DMS 273 treated with DMSO at 0.1 percent for 48 hours (cell line): ENCODE measurements around the gene DBT.

ENCODE experiments used
- DNase-seq: peaks from one replicate; lab custom pipeline; 2025; lab: John Stamatoyannopoulos, UW

Gene DBT

DNA sequence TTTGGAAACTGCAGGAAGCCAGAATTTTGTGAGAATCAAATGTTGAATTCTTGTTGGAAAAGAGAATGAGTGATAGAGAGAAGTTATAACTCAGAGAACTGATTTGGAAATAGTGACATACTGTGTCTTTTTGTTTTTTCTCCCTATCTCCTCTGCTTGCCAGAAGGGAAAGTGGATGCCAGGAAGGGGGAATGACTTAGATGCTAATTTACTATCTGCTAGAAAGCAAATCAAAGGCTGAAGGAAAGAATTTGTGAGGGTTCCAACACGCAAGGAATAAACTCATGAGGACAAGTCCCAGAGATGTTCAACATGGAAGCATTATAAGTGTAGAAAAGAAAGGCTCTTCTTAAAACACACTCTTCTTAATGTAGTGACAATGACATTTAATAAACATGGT, 51.0 kb downstream of the DBT start:
- DNase-seq, result no peak

DNA sequence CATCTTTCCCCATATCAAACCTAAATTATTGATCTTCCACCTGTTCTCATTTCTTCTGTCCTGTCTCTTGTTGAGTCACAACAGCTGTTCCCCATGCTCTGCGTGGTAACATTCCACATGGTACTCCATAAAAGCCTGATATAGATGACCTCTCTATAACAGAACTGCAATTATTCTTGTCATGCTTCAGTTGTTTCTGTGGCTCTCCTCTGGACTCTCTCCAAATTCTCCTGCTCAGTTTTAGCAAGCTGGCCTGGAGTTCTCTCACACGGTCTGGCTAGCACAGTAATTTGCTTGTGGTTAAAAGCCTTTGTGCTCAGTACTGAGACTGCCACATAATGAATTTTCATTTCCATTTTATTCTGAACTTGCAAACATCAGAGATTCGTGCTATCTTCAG, 61.0 kb downstream of the DBT start:
- peak; percentile 94 for DNase-seq

DNA sequence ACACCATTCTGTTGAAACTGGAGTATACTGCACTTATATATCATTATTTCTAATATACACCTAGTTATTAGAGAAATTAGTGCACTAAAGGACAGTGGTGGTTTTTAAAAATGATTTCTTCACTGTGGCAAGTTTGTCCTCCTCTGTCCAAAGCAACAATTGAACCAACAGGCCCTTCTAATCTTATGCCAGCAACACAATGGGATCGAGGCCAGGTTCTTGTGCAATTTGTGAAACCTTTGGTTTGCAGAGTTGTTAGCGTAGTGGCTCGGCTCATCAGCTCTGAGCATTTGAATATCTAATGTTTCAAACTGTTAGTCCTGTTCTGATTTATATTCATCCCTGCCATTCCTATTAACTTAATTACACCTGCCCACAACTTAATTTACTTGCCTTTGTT, 61.7 kb downstream of the DBT start:
- DNase-seq, result peak; percentile 62

DNA sequence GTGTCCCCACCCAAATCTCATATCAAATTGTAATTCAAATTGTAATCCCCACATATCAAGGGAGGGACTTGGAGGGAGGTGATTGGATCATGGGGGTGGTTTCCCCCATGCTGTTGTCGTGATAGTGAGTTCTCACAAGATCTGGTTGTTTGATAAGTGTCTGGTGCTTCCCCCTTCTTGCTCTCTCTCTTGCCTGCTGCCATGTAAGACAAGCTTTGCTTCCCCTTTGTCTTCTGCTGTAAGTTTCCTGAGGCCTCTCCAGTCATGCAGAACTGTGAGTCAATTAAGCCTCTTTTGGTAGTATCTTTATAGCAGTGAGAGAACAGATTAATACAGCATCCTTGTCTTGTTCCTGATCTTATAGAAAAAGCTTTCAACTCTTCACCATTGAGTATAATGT, 65.1 kb downstream of the DBT start:
- DNase-seq, result no peak

DNA sequence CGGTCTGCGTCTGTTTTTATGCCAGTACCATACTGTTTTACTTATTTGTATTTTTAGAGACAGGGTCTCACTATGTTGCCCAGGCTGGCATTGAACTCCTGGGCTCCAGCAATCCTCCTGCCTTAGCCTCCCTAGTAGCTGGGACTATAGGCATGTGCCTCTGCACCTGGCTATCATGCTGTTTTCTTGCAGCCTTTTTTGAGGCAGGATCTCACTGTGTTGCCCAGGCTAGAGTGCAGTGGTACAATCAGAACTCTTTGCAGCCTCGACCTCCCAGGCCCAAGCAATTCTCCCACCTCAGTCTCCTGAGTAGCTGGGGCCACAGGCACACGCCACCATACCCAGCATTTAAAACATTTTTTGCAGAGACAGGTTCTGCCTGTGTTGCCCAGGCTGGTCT, 66.3 kb downstream of the DBT start:
- no peak for DNase-seq

DNA sequence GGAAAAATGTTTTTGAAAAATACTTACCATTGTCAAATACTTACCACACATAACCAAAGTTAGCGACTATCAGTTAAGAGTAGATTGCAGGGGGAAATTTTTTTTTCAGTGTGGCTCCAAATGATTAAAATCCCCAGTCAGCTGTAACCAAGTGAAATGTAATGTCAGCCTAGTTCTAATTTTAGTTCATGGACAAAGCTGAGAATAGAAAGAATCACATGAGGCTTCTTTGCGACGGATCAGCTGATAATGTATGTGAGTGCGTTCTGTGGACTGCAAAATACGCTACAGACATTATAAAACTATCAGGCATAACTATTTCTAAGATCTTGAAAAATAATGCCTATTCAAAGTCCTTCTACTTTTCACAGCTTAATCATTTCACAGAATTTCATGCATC, 71.5 kb downstream of the DBT start, which contains the start of gene LRRC39:
TSS of gene LRRC39 (minus strand) at position 166 of the 400 bp plus-strand sequence. CDS start 9,740 bp downstream, outside the sequence.
- DNase-seq, result no peak

DNA sequence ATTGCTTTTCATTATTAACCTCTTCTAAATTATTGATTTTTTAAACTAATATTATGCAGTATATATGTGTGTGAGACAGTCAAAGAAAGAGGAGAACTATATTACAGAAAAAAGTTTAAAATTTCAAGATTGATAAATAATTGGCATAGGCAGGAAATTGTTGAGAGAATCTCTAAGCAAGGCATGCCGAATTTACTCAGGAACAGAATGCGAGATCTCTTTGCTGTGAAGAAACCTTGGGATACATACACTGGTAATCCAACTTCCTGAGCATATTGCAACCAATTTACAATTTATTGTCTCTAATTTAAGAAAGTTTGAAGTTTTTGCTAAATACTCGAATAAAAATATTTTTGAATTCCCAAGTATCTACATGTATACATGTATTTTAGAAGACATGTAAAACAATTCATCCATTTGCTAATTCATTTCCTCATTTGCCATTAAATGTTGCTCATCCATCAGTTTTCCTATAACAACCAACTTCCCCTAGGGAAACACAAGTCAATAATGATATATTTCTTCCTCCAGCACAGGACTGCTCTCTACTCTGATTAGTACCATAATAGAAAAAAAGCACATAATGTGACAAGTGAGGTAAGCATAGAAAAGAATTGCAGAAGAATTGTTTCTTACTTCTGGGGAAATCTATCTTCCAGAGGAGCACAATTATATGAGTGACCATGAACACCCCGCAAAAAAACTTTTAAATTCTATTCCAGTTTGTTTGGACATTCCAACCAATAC, 72.2 kb downstream of the DBT start:
- DNase-seq, result no peak

DNA sequence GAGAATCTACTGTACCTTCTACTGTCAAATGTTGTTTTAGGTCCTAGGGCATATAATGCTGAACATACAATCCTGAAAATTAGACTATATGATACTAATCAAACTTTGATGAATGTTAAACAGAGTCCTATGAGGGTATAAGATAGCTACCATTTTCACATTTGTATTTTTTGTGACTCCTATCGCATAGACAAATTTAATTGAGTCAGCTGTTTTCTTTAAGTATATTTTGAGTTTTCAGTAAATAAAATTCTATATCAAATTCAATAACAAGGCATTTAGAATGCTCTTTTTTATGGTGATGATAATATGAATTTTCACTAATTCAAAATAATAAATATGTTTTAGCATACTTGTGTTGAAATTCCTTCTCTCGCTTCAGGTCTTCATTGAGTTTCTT, 81.6 kb downstream of the DBT start:
- DNase-seq, result no peak

- DNase-seq, result no peak
These were observed 84.9 kb downstream of the DBT start for GRCh38 chr1:100164702-100165101.

DNA sequence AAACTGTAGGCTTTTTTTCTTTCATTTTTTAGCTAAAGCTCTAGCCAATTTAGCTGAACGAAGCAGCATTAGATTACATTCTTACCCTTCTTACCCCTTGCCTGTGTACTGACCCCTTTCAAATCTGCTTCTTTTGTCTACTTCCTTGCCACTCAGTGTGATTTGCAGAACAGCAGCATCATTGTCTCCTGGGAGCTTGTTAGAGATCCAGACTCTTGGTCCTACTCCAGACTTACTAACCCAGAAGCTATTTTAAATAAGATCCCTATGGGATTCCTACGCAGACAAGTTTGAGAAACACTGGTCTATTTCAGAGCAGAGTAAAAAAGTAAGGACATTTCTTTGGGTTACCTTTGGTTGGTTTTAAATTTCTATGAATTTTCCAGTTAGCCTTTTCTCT, 85.4 kb downstream of the DBT start:
- no peak for DNase-seq

DNA sequence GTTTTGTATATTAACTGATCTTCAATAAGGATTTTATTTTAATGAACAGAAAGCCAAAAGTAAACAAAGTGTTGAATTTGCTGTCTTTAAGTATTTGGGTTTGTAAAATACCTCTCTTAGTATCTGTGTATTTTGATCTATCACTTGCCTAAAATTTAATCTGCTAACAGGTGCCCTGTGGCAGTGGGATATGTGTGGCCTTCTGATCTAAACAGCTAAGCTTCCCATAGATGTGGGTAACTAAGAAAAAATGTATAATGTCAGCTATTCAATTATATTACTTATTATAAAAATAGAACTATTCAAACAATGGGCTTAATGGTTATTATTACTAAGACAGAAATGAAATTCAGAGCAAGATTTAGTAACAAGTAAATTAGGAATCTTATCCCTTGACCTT, 86.8 kb downstream of the DBT start:
- no peak for DNase-seq

GRCh38 chr1:100152271-100152670, 97.4 kb downstream of the DBT start:
- DNase-seq, result no peak

- DNase-seq, result no peak
These were observed 98.0 kb downstream of the DBT start for GRCh38 chr1:100151679-100152078.

DNA sequence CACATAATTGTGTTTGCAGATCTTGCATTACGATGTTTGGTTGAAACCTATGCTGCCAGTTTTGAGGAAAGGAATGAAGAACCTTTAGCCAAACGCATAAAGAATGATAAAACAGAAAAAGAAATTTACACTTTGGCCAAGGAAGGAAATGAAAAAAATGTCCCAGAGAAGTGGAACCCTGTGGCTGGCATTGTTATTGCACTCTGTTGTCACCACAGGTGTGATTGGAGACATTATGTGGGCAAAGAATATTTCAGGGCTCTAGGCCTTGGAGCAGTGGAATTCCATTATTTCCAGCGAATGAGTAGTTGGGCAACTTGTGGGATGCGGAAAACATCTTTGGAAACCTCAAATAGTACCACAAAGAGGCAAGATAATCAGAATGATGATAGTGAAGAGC, 101.8 kb downstream of the DBT start:
- DNase-seq, result no peak

DNA sequence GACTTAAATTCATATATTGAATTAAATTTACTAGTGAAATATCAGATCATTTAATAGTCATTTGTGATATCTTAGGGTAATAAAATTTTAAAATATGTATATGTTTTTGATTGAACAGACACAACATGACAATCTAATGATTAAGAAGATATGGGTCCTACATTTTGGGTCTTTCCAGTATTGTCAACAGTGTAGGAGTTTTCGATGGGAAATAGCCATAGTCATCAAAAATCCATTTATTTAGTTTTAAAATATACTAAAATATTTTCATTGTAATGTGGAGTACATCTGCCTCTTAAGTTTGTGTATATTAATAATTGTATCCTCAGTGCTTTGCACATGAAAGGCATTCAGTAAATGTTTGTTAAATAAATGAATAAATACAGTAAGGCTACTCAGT, 102.7 kb downstream of the DBT start:
- DNase-seq, result no peak

DNA sequence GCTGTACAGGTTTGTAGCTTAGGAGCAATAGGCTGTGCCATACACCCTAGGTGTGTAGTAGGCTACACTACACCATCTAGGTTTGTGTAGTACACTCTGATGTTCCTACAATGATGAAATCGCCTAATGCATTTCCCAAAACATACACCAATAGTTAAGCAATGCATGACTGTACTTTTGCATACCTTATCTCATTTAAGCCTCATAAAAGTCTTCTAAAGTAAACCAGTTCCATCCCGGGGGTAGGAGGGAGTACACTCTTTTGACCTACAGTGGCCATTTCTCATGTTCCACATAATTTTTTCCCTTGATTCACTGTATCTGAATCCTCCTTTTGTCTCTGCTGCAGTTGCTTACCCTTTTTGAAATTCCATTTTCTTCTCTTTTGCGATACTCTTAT, 104.5 kb downstream of the DBT start:
- no peak for DNase-seq

DNA sequence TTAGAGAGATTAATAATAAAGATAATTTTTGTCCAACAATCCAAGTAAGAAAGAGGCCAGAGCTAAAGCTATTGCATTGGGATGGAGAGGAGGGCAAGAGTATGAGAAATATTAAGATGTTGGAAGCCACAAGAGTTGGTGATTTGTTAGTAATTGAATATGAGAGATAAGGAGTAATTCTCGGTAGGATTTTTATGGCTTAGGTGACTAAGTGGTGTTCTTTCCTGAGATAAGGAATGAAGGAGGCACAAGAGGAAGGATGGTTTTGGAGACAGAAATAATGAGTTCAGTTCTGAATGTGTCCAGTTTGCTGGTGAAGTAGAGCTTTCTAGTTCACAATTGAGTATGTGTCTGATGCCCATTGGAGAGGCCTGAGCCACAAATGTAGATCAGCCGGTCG, 107.3 kb downstream of the DBT start:
- no peak for DNase-seq

- DNase-seq, result no peak
These were observed 108.4 kb downstream of the DBT start for GRCh38 chr1:100141192-100141591.

DNA sequence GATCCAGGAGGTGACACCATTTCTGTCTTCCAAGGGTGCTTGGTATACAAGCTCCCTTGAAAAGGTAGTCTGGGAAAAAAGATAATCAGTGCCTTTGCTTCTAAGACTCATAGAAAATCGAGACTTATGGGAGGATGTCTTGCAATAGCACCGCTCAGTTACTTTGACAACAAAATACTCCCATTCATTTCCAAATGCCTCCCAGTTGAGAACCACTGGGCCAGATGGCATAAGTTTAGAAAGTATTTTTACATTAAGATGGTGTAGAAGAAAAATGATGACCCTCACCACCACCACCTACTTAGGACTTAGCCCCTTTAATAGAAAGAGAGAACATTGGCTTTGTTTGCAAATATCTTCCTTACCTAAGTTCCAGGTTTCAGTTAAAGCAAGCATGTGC, 112.0 kb downstream of the DBT start:
- no peak for DNase-seq
